OCI-LY1 (cell line): ENCODE results near the gene DRD4.
"Not testable (repeated sequence)": the region's sequence is repeated elsewhere in the genome, so short reads cannot be mapped to it uniquely, and the experiment has no call there.

Experiments used
- H2AFZ ChIP-seq: fragments of 200-600 bp; sonication (generic), shearing (Covaris generic); 2 replicates; pipeline ENCODE4 v1.6.0; 2014; ENCODE audit warnings: antibody characterized with exemption, mild to moderate bottlenecking, low read length
- H3F3A ChIP-seq: fragments of 200-600 bp; sonication (generic), shearing (Covaris generic); 2 replicates; pipeline ENCODE4 v1.6.0; 2014; ENCODE audit warnings: mild to moderate bottlenecking, antibody characterized with exemption, low read length, moderate library complexity; ENCODE audit not compliant: insufficient read depth
- H3K27ac ChIP-seq: fragments of 200-600 bp; sonication (generic); 2 replicates; pipeline ENCODE4 v1.5.1; 2014; ENCODE audit warnings: low read length, mixed run types, mild to moderate bottlenecking, low read depth; ENCODE audit not compliant: poor library complexity, severe bottlenecking
- H3K27me3 ChIP-seq: fragments of 200-600 bp; sonication (generic); 2 replicates; pipeline ENCODE4 v1.6.0; 2014; ENCODE audit warnings: antibody characterized with exemption, mild to moderate bottlenecking, low read length, moderate library complexity; ENCODE audit not compliant: insufficient read depth
- H3K36me3 ChIP-seq: fragments of 200-600 bp; sonication (generic); 2 replicates; pipeline ENCODE4 v1.6.1; 2014; ENCODE audit warnings: mild to moderate bottlenecking, antibody characterized with exemption, low read length, moderate library complexity, mixed read lengths; ENCODE audit not compliant: insufficient read depth
- H3K4me1 ChIP-seq: fragments of 200-600 bp; sonication (generic); 2 replicates; pipeline ENCODE4 v1.5.1; 2014; ENCODE audit warnings: mild to moderate bottlenecking, low read length, moderate library complexity; ENCODE audit not compliant: insufficient read depth, severe bottlenecking
- H3K4me2 ChIP-seq: fragments of 200-600 bp; sonication (generic), shearing (Covaris generic); 2 replicates; pipeline ENCODE4 v1.6.1; 2014; ENCODE audit warnings: low read length
- H3K4me3 ChIP-seq: fragments of 200-600 bp; sonication (generic); 2 replicates; pipeline ENCODE4 v1.5.1; 2014; ENCODE audit warnings: low read length, low read depth, mild to moderate bottlenecking, mixed read lengths; ENCODE audit not compliant: poor library complexity, severe bottlenecking
- H3K79me2 ChIP-seq: fragments of 200-600 bp; shearing (Covaris generic); 2 replicates; pipeline ENCODE4 v1.6.1; 2016; ENCODE audit warnings: mixed run types, low read length, mixed read lengths; ENCODE audit not compliant: insufficient read depth
- H3K9ac ChIP-seq: fragments of 200-600 bp; sonication (generic), shearing (Covaris generic); 2 replicates; pipeline ENCODE4 v1.6.1; 2014; ENCODE audit warnings: mild to moderate bottlenecking, low read length, mixed read lengths
- H3K9me2 ChIP-seq: fragments of 200-600 bp; sonication (generic), shearing (Covaris generic); 2 replicates; pipeline ENCODE4 v1.6.1; 2014; ENCODE audit warnings: low read depth, mild to moderate bottlenecking, low read length, mixed read lengths
- H3K9me3 ChIP-seq: fragments of 200-600 bp; shearing (Covaris generic); 2 replicates; pipeline ENCODE4 v1.6.1; 2014; ENCODE audit warnings: low read length, mixed read lengths
- H4K20me1 ChIP-seq: fragments of 200-600 bp; sonication (generic), shearing (Covaris generic); 2 replicates; pipeline ENCODE4 v1.6.0; 2016; ENCODE audit warnings: mild to moderate bottlenecking, low read length; ENCODE audit not compliant: insufficient read depth
- CTCF ChIP-seq: fragments of 200-600 bp; sonication (generic), shearing (Covaris generic); IDR thresholded peaks from 2 replicates; pipeline ENCODE4 v1.5.1; 2017; ENCODE audit warnings: mild to moderate bottlenecking, antibody characterized with exemption, low read length, moderate library complexity, mixed read lengths
- EZH2 ChIP-seq: fragments of 200-600 bp; sonication (generic), shearing (Covaris generic); IDR thresholded peaks from 2 replicates; pipeline ENCODE4 v1.8.0; 2017; ENCODE audit warnings: borderline replicate concordance, mixed run types, mild to moderate bottlenecking, antibody characterized with exemption, low read length, moderate library complexity, mixed read lengths

The DRD4 gene

GRCh38 chr11:687751-688150, 50.7 kb downstream of the DRD4 start:
- TF ChIP-seq CTCF (no peak), EZH2 (no peak)
- no peaks in the 10 kb centered on the region for H3K79me2 ChIP-seq
- H3K4me3 ChIP-seq = no peak overlapping the region
- H3K9me2 ChIP-seq = no peaks in the 10 kb centered on the region
- H3F3A ChIP-seq = no peaks in the 10 kb centered on the region
- H4K20me1 ChIP-seq = no peaks in the 10 kb centered on the region
- no peak overlapping the region for H3K4me2 ChIP-seq
- peaks cover 56% of the 10 kb centered on the region for H3K36me3 ChIP-seq
- H3K27me3 ChIP-seq = no peaks in the 10 kb centered on the region
- no peak overlapping the region for H3K9ac ChIP-seq
- H3K9me3 ChIP-seq = no peaks in the 10 kb centered on the region
- H3K27ac ChIP-seq = no peak overlapping the region
- H2AFZ ChIP-seq = no peak overlapping the region
- peaks cover under 1% of the 10 kb centered on the region for H3K4me1 ChIP-seq

- no peaks in the 10 kb centered on the region for H4K20me1 ChIP-seq
- H3K36me3 ChIP-seq = peaks cover 47% of the 10 kb centered on the region
- H3K9ac ChIP-seq = no peak overlapping the region
- no peaks in the 10 kb centered on the region for H3K9me2 ChIP-seq
- peaks cover 10% of the 10 kb centered on the region for H3K4me1 ChIP-seq
- H3K4me2 ChIP-seq = no peak overlapping the region
- no peaks in the 10 kb centered on the region for H3K27me3 ChIP-seq
- H3K27ac ChIP-seq = no peak overlapping the region
- no peaks in the 10 kb centered on the region for H3K79me2 ChIP-seq
- no peaks in the 10 kb centered on the region for H3F3A ChIP-seq
- no peak overlapping the region for H3K4me3 ChIP-seq
- no peak overlapping the region for H2AFZ ChIP-seq
- TF ChIP-seq EZH2 = no peak
- no peak for TF ChIP-seq CTCF
- H3K9me3 ChIP-seq = no peaks in the 10 kb centered on the region
These were observed 51.6 kb downstream of the DRD4 start for GRCh38 chr11:688681-689080.

GRCh38 chr11:689625-690024, 52.6 kb downstream of the DRD4 start:
- Histone ChIP-seq H2AFZ (no peak overlapping the region), H3K4me3 (no peak overlapping the region), H3K9ac (no peak overlapping the region), H4K20me1 (no peaks in the 10 kb centered on the region), H3K9me3 (no peaks in the 10 kb centered on the region), H3K79me2 (no peaks in the 10 kb centered on the region), H3K27me3 (no peaks in the 10 kb centered on the region), H3K4me2 (no peak overlapping the region), H3K4me1 (peaks cover 18% of the 10 kb centered on the region), H3K9me2 (no peaks in the 10 kb centered on the region), H3K36me3 (peaks cover 38% of the 10 kb centered on the region), H3K27ac (no peak overlapping the region), H3F3A (no peaks in the 10 kb centered on the region)
- TF ChIP-seq CTCF = no peak
- no peak for TF ChIP-seq EZH2

GRCh38 chr11:690244-690643, 53.2 kb downstream of the DRD4 start:
- not testable (repeated sequence) for H3K27me3 ChIP-seq, H3K4me3 ChIP-seq, H4K20me1 ChIP-seq, H3F3A ChIP-seq, H3K9me2 ChIP-seq, H3K27ac ChIP-seq, H3K9ac ChIP-seq, H2AFZ ChIP-seq, H3K79me2 ChIP-seq, H3K4me2 ChIP-seq, H3K9me3 ChIP-seq
- H3K36me3 ChIP-seq = peaks cover 35% of the 10 kb centered on the region
- peaks cover 19% of the 10 kb centered on the region for H3K4me1 ChIP-seq
